ENCODE measurements around the gene KCTD7.
"Not testable (repeated sequence)": the region's sequence is repeated elsewhere in the genome, so short reads cannot be mapped to it uniquely, and the experiment has no call there.

GRCh38 chr7:66653719-66654274 lies 25.1 kb downstream of the KCTD7 start:
- TF ChIP-seq EZH2 (IDR thresholded peaks at IDR 0.05); POLR2AphosphoS5 (IDR thresholded peaks at IDR 0.05; ENCODE audit: borderline replicate concordance, low read depth, low read length); FOXP2 (optimal IDR thresholded peaks at IDR 0.05; ENCODE audit: control extremely low read depth, extremely low read length, insufficient read depth): not testable (repeated sequence)

All from SK-N-MC (cell line).